Spinal cord (tissue), 10 donors: ENCODE data around the gene TMEM132A. TPM values are rescaled to one million over a fixed set of nuclear protein-coding genes. Genes with fewer than 3 reads are reported as not detected.

Experiments used
- DNase-seq, 6 donors: peaks; one replicate each; pipeline versions ENCODE4 v3.0.0 to v3.0.0-alpha.2; 2013 to 2015; ENCODE audit warnings: low spot score in 6 of 6, low read depth in 4 of 6
- H3K27ac ChIP-seq: one replicate; pipeline ENCODE4 v1.5.1; 2013; ENCODE audit warnings: low read depth, low read length, control low read depth
- H3K27me3 ChIP-seq: one replicate; pipeline ENCODE4 v1.6.1; 2013; ENCODE audit warnings: low read length; ENCODE audit not compliant: control insufficient read depth, insufficient read depth
- H3K36me3 ChIP-seq: one replicate; pipeline ENCODE4 v1.6.1; 2013; ENCODE audit warnings: low read length; ENCODE audit not compliant: control insufficient read depth, insufficient read depth
- H3K4me1 ChIP-seq: one replicate; pipeline ENCODE4 v1.6.1; 2013; ENCODE audit warnings: low read length; ENCODE audit not compliant: control insufficient read depth, insufficient read depth
- H3K4me3 ChIP-seq: one replicate; pipeline ENCODE4 v1.5.1; 2013; ENCODE audit warnings: low read depth, low read length, control low read depth
- H3K9me3 ChIP-seq: one replicate; pipeline ENCODE4 v1.6.1; 2013; ENCODE audit warnings: low read length; ENCODE audit not compliant: control insufficient read depth, insufficient read depth
- WGBS: methylation state at CpG from one replicate; pipeline ENCODE4 v1.1.5; 2013; ENCODE audit warnings: missing lambda C conversion rate; ENCODE audit not compliant: insufficient coverage; 5-methylcytosine and 5-hydroxymethylcytosine counted together
- polyA plus RNA-seq, 2 donors: library from polyadenylated mRNA; unstranded; fragments of 120-200 nt; gene quantifications; one replicate each; pipeline ENCODE4 v1.2.1, GENCODE V29; 2013; ENCODE audit not compliant: insufficient read length in 2 of 2
- total RNA-seq, 2 donors: library from RNA; depleted of rRNA in 1 of 2; stranded (reverse); fragments of 120-200 nt in 1 of 2; fragments of >200 nt in 1 of 2; gene quantifications; one replicate each; pipeline versions ENCODE4 v1.2.3 to v1.2.4, GENCODE V29; 2013 to 2014
- donor health status: healthy.

TMEM132A gene
- total and polyA plus RNA-seq, 4 donors, result 59.0 to 222 (median 156) TPM

DNA sequence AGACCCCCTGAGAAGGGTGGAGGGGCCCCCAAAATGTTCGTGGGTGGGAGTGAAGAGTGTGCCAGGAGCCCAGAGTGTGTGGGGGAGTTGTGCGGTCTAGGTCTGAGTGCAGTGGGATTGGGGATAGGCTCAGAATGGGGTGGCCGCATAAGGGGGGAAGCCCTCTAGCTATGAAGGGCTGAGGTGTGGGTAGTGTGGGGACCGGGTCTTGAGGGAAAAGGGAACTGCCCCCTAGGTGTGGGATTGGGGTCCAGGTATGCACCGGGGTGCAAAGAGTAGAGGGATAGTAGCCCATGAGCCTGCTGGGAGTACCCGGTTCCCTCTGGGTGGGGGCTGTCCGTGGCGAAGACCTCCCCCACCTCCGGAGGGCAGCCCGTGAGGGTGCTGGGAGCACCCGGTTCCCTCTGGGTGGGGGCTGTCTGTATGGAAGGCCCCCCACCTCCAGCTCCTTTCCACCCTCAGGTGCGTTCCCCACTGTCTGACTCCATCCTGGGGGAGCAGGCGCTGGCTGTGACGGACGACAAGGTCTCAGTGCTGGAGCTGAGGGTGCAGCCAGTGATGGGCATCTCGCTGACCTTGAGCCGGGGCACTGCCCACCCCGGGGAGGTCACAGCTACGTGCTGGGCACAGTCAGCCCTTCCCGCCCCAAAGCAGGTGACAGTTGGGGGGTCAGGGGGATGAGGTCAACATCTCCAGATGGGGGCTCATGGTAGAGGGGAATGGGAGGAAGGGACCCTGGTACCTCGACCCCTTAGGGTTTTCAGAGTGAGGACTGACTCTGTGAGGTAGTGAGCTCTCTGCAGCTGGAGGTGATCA is 10.7 kb downstream of the TMEM132A start:
- Histone ChIP-seq H3K4me3 (no peak overlapping the region), H3K27ac (no peak overlapping the region), H3K9me3 (no peaks in the 10 kb centered on the region), H3K4me1 (peaks cover 20% of the 10 kb centered on the region), H3K27me3 (peaks cover 1% of the 10 kb centered on the region), H3K36me3 (peaks cover 79% of the 10 kb centered on the region)
- DNase-seq, result no peak
- 98% methylated on average over 21 of the region's 21 CpGs for WGBS

DNA sequence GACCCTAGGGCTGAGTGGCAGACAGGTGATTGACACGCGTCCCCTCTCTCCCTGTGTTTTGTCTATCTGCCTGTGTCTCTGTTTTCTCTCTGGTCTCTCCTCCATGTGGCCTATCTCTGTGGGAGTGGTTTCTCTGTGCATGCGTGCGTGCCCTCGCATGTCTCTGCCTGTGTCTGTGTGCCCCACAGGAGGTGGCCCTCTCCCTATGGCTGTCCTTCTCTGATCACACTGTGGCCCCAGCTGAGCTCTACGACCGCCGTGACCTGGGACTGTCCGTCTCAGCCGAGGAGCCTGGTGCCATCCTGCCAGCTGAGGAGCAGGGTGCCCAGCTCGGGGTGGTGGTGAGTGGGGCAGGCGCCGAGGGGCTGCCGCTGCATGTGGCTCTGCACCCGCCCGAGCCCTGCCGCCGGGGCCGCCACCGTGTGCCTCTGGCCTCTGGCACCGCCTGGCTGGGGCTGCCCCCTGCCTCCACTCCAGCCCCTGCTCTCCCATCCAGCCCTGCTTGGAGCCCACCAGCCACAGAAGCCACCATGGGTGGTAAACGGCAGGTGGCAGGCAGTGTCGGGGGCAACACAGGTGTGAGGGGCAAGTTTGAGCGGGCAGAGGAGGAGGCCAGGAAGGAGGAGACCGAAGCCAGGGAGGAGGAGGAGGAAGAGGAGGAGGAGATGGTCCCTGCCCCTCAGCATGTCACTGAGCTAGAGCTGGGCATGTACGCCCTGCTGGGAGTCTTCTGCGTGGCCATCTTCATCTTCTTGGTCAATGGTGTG is 11.6 kb downstream of the TMEM132A start:
- peaks cover 70% of the 10 kb centered on the region for H3K36me3 ChIP-seq
- no peak for DNase-seq
- H3K27me3 ChIP-seq, result peaks cover 4% of the 10 kb centered on the region
- no peaks in the 10 kb centered on the region for H3K9me3 ChIP-seq
- H3K4me3 ChIP-seq, result no peak overlapping the region
- no peak overlapping the region for H3K27ac ChIP-seq
- peaks cover 20% of the 10 kb centered on the region for H3K4me1 ChIP-seq
- 84% methylated on average over 8 of the region's 27 CpGs for whole genome bisulfite sequencing

DNA sequence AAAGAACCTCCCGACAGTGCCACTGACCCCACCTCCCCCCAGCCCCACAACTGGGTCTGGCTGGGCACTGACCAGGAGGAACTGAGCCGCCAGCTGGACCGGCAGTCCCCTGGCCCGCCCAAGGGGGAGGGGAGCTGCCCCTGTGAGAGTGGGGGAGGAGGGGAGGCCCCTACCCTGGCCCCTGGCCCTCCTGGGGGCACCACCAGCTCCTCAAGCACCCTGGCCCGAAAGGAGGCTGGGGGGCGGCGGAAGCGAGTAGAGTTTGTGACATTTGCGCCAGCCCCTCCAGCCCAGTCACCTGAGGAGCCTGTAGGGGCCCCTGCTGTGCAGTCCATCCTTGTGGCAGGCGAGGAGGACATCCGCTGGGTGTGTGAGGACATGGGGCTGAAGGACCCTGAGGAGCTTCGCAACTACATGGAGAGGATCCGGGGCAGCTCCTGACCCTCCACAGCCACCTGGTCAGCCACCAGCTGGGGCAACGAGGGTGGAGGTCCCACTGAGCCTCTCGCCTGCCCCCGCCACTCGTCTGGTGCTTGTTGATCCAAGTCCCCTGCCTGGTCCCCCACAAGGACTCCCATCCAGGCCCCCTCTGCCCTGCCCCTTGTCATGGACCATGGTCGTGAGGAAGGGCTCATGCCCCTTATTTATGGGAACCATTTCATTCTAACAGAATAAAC is 12.3 kb downstream of the TMEM132A start:
- peaks cover 16% of the 10 kb centered on the region for H3K4me1 ChIP-seq
- peaks cover 9% of the 10 kb centered on the region for H3K27me3 ChIP-seq
- 86% methylated on average over 11 of the region's 18 CpGs for WGBS
- H3K36me3 ChIP-seq, result peaks cover 63% of the 10 kb centered on the region
- no peaks in the 10 kb centered on the region for H3K9me3 ChIP-seq
- no peak overlapping the region for H3K27ac ChIP-seq
- DNase-seq, result no peak
- no peak overlapping the region for H3K4me3 ChIP-seq

DNA sequence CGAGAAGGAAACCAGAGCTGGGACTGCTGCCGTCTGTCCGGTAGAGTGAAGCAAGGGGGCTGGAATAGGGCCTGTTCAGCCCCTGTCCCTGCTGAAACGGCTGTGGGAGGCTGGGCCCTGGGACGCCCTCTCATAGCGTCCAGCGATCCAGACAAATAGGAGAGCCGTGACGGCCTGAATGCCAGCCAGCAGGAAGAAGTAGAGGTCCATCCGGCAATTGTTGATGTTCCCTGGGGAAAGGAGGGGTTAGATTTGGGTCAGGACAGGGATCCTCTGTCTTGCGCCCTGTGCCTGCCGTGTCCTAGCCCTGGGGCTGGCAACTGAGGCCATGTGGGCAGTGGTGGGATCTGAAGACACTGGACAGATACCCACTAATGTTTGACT is 12.9 kb downstream of the TMEM132A start:
- no peak for DNase-seq
- Histone ChIP-seq H3K4me1 (peaks cover 20% of the 10 kb centered on the region), H3K9me3 (no peaks in the 10 kb centered on the region), H3K27ac (no peak overlapping the region), H3K36me3 (peaks cover 57% of the 10 kb centered on the region), H3K27me3 (peaks cover 13% of the 10 kb centered on the region), H3K4me3 (no peak overlapping the region)
- WGBS, result 69% methylated on average over 12 of the region's 12 CpGs

DNA sequence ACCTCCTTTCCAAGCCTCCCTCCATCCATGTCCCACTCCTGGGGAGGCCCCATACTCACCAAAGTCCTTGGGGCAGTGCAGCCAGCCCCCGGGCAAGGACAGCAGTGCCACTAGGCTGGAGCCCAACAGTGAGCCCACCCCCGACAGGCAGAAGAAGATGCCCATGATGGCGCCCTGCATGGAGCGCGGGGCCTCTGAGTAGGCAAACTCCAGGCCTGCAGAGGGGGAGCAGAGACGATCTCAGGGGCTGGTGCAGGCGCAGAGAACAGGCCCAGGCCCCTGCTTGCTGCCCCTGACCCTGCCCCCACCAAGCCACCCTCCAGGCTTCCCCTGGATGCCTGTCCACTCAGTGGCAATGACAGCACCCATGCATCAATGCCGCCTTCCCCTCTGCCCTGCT is 13.6 kb downstream of the TMEM132A start:
- Histone ChIP-seq H3K27me3 (peaks cover 14% of the 10 kb centered on the region), H3K9me3 (no peaks in the 10 kb centered on the region), H3K4me1 (peaks cover 19% of the 10 kb centered on the region), H3K4me3 (no peak overlapping the region), H3K36me3 (peaks cover 53% of the 10 kb centered on the region), H3K27ac (no peak overlapping the region)
- WGBS, result 93% methylated on average over 8 of the region's 8 CpGs
- DNase-seq, result no peak

DNA sequence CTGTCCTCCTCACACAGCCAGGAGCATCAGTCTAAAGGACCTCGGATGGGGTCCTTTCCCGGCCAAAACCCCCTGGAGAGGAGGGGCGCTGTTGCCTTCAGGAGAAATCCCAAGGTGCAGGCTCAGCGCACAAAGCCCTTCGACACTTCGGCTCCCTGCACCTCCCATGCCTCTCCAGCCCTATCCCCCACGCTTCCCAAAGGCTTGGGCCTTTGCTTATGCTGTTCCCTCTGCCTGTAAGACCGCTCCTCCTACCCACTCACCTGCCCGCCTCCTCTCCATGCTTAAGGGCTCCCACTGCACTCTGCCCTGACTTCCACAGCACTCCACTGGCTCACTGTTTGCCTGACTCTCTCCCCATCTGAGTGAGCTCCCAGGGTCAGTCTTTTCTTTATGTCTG is 14.2 kb downstream of the TMEM132A start:
- 59% methylated on average over 9 of the region's 9 CpGs for WGBS
- H3K9me3 ChIP-seq, result no peaks in the 10 kb centered on the region
- H3K4me3 ChIP-seq, result no peak overlapping the region
- H3K27me3 ChIP-seq, result peaks cover 14% of the 10 kb centered on the region
- H3K4me1 ChIP-seq, result peaks cover 22% of the 10 kb centered on the region
- DNase-seq, result no peak
- H3K36me3 ChIP-seq, result peaks cover 46% of the 10 kb centered on the region
- H3K27ac ChIP-seq, result no peak overlapping the region

DNA sequence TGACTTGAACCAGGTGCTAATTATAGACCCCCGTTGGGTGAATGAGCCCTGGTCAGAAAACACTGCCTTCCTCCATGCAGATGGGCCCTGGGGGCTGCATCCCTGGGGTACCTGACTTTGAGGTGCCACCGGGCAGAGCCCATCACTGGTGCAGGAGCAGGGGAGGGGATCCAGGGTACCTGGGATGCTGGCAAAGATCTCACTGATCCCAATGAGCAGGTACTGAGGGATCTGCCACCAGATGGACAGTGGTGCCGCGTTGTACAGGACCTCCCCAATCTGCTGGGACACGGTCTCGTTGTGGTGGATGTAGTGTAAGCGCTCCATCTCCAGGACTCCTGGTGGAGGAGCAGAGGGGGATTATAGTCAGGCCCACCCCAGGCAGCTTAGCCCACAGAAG is 15.0 kb downstream of the TMEM132A start:
- peaks cover 23% of the 10 kb centered on the region for H3K4me1 ChIP-seq
- no peak for DNase-seq
- H3K9me3 ChIP-seq, result no peaks in the 10 kb centered on the region
- peaks cover 38% of the 10 kb centered on the region for H3K36me3 ChIP-seq
- H3K27me3 ChIP-seq, result peaks cover 14% of the 10 kb centered on the region
- WGBS, result 94% methylated on average over 7 of the region's 7 CpGs
- no peak overlapping the region for H3K27ac ChIP-seq
- no peak overlapping the region for H3K4me3 ChIP-seq

DNA sequence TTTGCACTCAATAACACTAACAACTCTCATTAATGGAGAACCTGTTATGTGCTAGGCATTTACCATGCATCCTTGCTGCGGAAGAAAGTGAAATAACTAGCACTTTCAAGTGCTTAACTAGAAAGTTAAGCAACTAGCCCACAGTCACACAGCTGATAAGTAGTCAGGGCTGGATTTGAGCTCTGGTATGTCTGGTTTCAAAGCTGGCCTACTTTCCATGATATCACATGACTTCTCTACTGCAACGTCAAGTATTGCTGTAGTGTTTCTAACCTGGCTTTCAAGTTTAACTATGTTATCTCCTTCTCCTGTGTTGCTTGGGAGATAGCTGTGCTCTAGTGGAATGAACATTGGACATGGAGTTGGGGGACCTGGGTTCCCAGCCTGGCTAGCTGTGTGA is 15.6 kb downstream of the TMEM132A start:
- Histone ChIP-seq H3K27ac (no peak overlapping the region), H3K4me1 (peaks cover 23% of the 10 kb centered on the region), H3K4me3 (no peak overlapping the region), H3K9me3 (no peaks in the 10 kb centered on the region), H3K27me3 (peaks cover 17% of the 10 kb centered on the region), H3K36me3 (peaks cover 33% of the 10 kb centered on the region)
- no peak for DNase-seq
- 100% methylated on average over 1 of the region's 2 CpGs for WGBS

DNA sequence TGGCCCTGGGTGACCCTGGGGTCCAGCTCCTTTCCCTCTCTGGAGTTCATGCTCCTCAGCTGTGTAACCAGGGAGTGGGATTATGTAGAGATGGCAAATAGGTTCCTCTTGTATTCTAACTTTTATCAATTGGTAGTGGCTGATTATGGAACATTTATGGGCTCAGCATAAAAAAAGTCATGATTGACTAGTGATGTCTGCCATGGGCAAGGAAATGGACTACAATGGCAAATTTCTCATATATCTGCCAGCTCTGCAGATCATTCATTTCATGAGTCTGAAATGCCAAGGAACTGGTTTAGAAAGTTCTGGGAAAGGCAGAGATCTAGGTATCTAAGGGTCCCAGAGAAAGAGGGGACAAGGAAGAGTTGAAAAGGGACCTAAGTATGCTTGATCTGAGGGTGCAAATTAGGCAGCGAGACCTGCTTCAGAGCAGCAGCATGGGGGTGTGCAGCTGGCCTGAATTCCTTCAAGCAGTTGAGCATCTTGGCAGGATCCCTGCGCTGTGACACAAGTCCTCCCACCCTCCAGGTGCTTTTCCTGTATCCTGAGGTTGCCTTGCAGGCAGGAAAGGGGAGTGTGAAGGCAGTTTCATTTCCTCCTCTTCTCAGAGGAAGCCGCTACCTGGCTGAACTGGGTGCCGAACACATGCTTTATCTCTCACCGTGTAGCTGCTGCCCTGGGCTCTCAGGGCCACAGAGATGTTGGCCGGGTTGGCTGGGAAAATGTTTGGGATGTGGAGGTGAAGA is 17.3 kb downstream of the TMEM132A start:
- WGBS, result 83% methylated on average over 1 of the region's 6 CpGs

More for the DNA sequence above, 17.3 kb downstream of the TMEM132A start:
- no peak for DNase-seq
- H3K4me3 ChIP-seq, result no peak overlapping the region
- peaks cover 30% of the 10 kb centered on the region for H3K4me1 ChIP-seq
- no peak overlapping the region for H3K27ac ChIP-seq
- H3K9me3 ChIP-seq, result no peaks in the 10 kb centered on the region
- H3K36me3 ChIP-seq, result peaks cover 16% of the 10 kb centered on the region
- peaks cover 19% of the 10 kb centered on the region for H3K27me3 ChIP-seq
